ENCODE results near the gene GJA3. TPM values are rescaled to one million over a fixed set of nuclear protein-coding genes. Genes with fewer than 3 reads are reported as not detected.

GJA3 gene
- total and polyA plus RNA-seq, 9 of the 15 experiments (the other 6 are each of a cell fraction or from before 2014, with no cell fraction given): 0.03 to 0.13 (median 0.04) TPM; not detected in 4

DNA sequence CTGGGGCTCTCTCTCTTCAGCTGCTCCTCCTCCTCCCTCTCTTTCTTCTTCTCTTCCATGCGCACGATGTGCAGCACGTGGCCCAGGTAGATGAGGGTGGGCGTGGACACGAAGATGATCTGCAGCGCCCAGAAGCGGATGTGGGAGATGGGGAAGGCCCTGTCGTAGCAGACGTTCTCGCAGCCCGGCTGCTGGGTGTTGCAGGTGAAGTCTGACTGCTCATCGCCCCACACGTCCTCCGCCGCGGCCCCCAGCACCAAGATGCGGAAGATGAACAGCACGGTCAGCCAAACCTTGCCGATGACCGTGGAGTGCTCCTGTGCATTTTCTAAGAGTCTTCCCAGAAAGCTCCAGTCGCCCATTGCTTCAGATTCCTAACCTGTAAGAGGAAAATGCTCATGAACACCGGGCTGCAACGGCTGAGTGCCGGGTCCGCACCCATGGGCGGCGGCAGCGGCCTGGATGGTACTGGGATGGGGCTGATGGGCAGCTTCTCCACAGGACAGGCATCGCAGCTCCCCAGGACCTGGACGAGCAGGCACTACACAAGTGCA is 17.8 kb downstream of the GJA3 start (continued):
- TF ChIP-seq CHD7 (IDR thresholded peaks at IDR 0.05; ENCODE audit: low read depth, low read length): no peak
- TF ChIP-seq CLOCK (CRISPR knock-in tag; IDR thresholded peaks at IDR 0.05; ENCODE audit: borderline replicate concordance): no peak
- no peak for TF ChIP-seq THAP7 (CRISPR knock-in tag; IDR thresholded peaks at IDR 0.05)
- no peak for TF ChIP-seq ZNF146 (CRISPR knock-in tag; IDR thresholded peaks at IDR 0.05; ENCODE audit: unreplicated experiment)
- TF ChIP-seq ZNF707 (CRISPR knock-in tag; conservative IDR thresholded peaks at IDR 0.05): no peak
- TF ChIP-seq NFRKB (IDR thresholded peaks at IDR 0.05; ENCODE audit: low read depth): no peak
- no peak for TF ChIP-seq NBN (IDR thresholded peaks at IDR 0.05; ENCODE audit: low read depth)
- no peak for TF ChIP-seq NFYB (IDR thresholded peaks at IDR 0.05; ENCODE audit: extremely low read depth, insufficient read length)
- TF ChIP-seq RCOR1 (IDR thresholded peaks at IDR 0.05; ENCODE audit: borderline replicate concordance in 1 of 2, low read depth in 2 of 2, low read length in 2 of 2): no peak
